HG03095 (cell line): ENCODE measurements around the gene FGFBP3.

Experiments used
- ATAC-seq: cut with Tn5 transposase; IDR thresholded peaks from one replicate; pipeline ENCODE4 v1.9.1; 2021; ENCODE audit warnings: moderate library complexity; ENCODE audit not compliant: unreplicated experiment

The FGFBP3 gene

DNA sequence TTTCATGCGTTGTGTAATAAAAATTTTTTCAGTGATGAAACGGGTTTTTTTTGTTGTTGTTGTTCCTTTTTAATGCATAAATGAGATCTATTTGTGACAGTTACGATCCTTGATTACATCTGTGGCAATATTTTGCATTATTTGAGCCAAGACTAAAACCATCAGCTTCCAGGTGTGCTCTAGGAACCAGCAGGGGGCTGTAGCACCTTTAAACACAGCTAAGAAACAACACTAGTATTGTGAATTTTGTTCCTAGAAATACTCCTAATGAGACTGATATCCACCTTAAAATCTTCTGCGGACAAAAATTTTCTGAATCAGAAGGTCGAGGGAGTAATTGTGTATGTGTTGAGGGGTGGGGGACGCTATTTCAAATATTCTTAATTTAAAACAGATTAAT is 52.6 kb downstream of the FGFBP3 start:
- no peak for ATAC-seq
